IPS-NIHi7 (cell line): ENCODE measurements around the gene ABHD18.
A peak's percentile ranks its signal among the peaks of the same experiment; 100 is the strongest.
"Not testable (repeated sequence)": the region's sequence is repeated elsewhere in the genome, so short reads cannot be mapped to it uniquely, and the experiment has no call there.

ENCODE experiments used
- DNase-seq: peaks from one replicate; pipeline ENCODE4 v3.0.0; 2012; ENCODE audit warnings: mixed read lengths; ENCODE audit errors: extremely low spot score

ABHD18 gene

GRCh38 chr4:127965062-127965802, at the start of gene ABHD18, which contains the start of gene MFSD8:
Gene ABHD18 (plus strand): TSS chr4:127965406. CDS start chr4:127982956, 17,550 bp downstream.
Gene MFSD8 (minus strand): TSS chr4:127965173. CDS start chr4:127965133, 40 bp downstream.
- DNase-seq = peak; percentile 95

- no peak for DNase-seq
Observed at GRCh38 chr4:127916512-127916911, 48.7 kb upstream of the ABHD18 start.

- no peak for DNase-seq
Observed at GRCh38 chr4:127917151-127917550, 48.1 kb upstream of the ABHD18 start.

- no peak for DNase-seq
Observed at GRCh38 chr4:127920521-127920920, 44.7 kb upstream of the ABHD18 start.

- DNase-seq = no peak
Observed at GRCh38 chr4:127922226-127922625, 43.0 kb upstream of the ABHD18 start.

- DNase-seq = not testable (repeated sequence)
Observed at GRCh38 chr4:127925720-127926119, 39.5 kb upstream of the ABHD18 start.

- no peak for DNase-seq
Observed at GRCh38 chr4:127930175-127930574, 35.0 kb upstream of the ABHD18 start.

GRCh38 chr4:127931836-127932235, 33.4 kb upstream of the ABHD18 start:
- not testable (repeated sequence) for DNase-seq

- no peak for DNase-seq
Observed at GRCh38 chr4:127936974-127937373, 28.2 kb upstream of the ABHD18 start.

- DNase-seq = no peak
Observed at GRCh38 chr4:127957105-127957504, 8.1 kb upstream of the ABHD18 start.

GRCh38 chr4:127959794-127960193, 5.4 kb upstream of the ABHD18 start:
- DNase-seq = no peak

GRCh38 chr4:127963633-127964398, 1.4 kb upstream of the ABHD18 start:
- DNase-seq = not testable (repeated sequence)

GRCh38 chr4:127964426-127965061, 662 bp upstream of the ABHD18 start:
- DNase-seq = not testable (repeated sequence)

GRCh38 chr4:127965803-127966175, 583 bp downstream of the ABHD18 start:
- peak; percentile 67 for DNase-seq

- DNase-seq = no peak
Observed at GRCh38 chr4:127967141-127967775, 2.1 kb downstream of the ABHD18 start.

- DNase-seq = no peak
Observed at GRCh38 chr4:127968586-127968985, 3.4 kb downstream of the ABHD18 start.

- DNase-seq = not testable (repeated sequence)
Observed at GRCh38 chr4:127970925-127971324, 5.7 kb downstream of the ABHD18 start.

GRCh38 chr4:127975121-127975770, 10.0 kb downstream of the ABHD18 start:
- DNase-seq = no peak

GRCh38 chr4:127978930-127979329, 13.7 kb downstream of the ABHD18 start:
- no peak for DNase-seq

- no peak for DNase-seq
Observed at GRCh38 chr4:127982445-127982844, 17.2 kb downstream of the ABHD18 start.

- no peak for DNase-seq
Observed at GRCh38 chr4:127985989-127986388, 20.8 kb downstream of the ABHD18 start.
